ENCODE data around the gene SEC14L5.
A peak's percentile ranks its signal among the peaks of the same experiment; 100 is the strongest.
"Not testable (repeated sequence)": the region's sequence is repeated elsewhere in the genome, so short reads cannot be mapped to it uniquely, and the experiment has no call there.

The SEC14L5 gene

GRCh38 chr16:4931381-4931780, 26.7 kb upstream of the SEC14L5 start:
- no peak for DNase-seq

GRCh38 chr16:4933433-4933832, 24.7 kb upstream of the SEC14L5 start:
- no peak for DNase-seq

- no peak for DNase-seq
Observed at GRCh38 chr16:4933871-4934395, 24.2 kb upstream of the SEC14L5 start.

DNA sequence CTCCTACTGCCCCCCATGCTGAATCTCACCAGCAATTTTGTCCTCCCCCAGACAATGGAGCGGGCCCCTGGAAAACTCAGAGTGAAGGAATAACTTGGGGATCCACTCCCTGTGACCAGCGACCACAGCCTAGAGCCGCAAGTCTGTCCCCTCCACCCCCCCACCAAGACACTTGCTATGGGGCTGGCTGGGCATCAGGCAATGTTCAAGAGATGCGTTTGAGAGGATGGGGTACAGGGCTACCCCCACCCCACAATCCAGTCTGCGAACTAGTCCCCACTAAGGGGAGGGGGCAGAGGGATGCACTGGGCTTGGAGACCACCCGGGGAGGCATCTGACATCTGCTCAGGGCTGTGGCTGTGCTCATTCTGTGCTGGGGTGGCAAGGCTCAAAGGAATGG, 23.5 kb upstream of the SEC14L5 start:
- DNase-seq, result no peak

DNA sequence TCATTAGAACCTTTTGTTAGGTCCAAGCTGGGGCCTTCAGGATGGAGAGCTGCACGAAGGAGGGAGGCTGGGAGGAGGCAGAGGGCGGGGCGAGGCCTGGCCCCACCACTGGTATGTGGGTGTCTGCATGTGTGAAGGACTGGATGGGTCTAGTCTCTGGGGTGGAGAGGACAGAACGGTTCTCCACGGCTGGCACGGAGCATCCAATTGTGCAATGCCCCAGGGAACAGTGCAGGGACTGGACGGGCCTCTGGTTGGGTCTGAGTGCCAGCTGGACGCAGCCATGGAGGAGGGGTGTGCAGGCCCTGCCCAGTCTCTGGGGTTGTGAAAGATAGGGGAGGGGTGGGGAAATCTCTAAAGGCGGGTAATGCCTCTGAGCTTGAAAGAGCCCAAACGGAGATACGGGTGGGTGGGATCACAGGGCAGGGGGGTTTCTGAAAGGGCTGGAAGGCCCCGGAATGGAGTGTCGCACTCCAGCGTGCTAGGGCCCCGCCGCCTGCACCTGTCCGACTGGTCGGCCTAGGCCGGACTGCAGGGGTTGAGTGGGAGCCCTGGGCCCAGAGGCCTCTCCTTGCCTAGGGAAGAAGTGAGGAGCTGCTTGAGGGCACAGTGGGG, 22.8 kb upstream of the SEC14L5 start:
- DNase-seq, result no peak

DNA sequence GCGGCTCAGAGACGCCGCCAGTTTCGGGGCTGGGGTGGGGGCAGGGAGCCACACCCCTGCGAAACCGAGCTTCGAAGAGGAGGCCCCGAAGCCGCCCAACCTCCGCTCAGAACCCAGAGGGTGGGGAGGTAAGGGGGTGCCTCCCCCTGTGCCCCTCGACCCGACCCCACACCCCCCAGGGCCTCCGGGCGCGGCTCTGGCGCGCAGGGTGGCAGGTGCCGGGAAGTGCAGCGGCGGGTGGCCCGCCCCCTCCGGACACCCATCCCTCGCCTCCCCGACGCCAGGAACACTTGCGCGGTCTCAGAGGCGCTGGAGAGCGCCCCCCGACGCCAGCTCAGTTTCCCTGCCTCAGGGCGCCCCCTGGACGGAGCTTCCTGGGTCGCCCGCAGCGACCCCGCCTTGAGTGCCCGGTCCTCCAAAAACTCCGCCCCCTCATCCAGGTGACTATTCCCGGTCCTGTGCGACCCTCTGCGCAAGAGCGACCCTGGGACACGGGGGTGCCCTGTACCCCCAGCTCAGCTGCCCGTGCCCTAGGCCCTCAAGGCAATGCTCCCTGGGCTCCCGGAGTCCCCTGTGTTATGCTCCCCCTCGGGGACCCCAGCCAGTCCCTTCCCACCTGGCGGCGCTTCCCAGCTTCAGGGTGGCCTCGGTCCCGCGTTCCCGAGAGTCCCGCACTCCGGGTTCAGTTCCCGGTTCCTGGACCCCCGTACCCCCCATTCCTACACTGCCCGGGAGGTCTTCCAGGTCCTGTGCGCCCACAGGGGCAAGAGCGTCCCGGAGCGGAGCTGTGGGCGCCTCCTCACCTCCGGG, 21.7 kb upstream of the SEC14L5 start:
- peak in 2 of 3 experiments; percentile 64 to 65 for DNase-seq

DNA sequence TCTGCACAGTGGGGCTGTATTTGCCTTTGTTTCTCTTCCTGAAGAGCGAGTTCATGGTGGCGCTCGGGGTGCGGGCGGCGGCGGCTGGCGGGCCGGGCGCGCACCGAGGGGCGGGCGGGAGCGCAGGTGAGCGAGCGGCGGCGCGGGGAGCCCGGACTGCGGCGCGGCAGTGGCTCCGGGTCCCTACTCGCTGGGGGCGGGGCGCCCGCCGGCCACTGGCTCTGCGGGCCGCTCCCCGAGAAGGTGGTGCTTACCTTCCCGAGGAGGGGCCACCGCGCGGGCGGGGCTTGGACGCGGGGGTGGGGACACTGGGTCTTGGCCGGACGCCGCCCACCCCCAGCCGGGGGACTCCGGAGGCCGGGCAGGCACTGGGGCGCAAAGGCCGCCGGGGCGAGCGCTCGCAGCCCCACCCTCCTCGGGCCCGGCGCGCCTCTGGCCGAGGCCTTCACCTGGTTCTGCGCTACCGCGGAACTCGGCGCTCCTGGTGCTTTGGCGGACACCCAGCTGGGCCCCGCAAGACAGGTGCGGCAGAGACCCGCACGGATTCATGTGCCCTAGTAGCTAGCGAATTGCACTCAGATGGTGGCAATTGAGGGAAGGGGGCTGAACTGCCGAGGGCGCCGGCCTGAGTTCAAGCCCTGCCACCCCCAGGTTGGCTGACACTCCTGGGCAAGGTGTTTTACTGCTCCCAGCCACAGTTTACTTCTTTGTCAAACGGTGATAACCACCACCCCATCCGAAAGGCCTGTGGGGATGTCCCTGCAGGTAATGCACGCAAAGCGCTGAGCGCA, 20.9 kb upstream of the SEC14L5 start, which contains the start of gene PPL:
Gene PPL, minus strand, starts transcription at position 158 of the 791 bp plus-strand sequence. Its CDS starts 103 bp downstream, at position 55.
- peak; percentile 14 to 93 (median 90) for DNase-seq

- no peak for DNase-seq
Observed at GRCh38 chr16:4937782-4938682, 20.1 kb upstream of the SEC14L5 start.

GRCh38 chr16:4938683-4939030, 19.5 kb upstream of the SEC14L5 start:
- DNase-seq, result no peak

- DNase-seq, result peak in 1 of 3 experiments; percentile 10
Observed at GRCh38 chr16:4940719-4941118, 17.4 kb upstream of the SEC14L5 start.

- DNase-seq, result no peak
Observed at GRCh38 chr16:4942481-4942880, 15.6 kb upstream of the SEC14L5 start.

- peak; percentile 1 to 94 (median 91) for DNase-seq
Observed at GRCh38 chr16:4944333-4945281, 13.5 kb upstream of the SEC14L5 start.

GRCh38 chr16:4945560-4946502, 12.3 kb upstream of the SEC14L5 start:
- peak in 1 of 3 experiments; percentile 27 for DNase-seq

GRCh38 chr16:4946917-4947316, 11.2 kb upstream of the SEC14L5 start:
- DNase-seq, result no peak

DNA sequence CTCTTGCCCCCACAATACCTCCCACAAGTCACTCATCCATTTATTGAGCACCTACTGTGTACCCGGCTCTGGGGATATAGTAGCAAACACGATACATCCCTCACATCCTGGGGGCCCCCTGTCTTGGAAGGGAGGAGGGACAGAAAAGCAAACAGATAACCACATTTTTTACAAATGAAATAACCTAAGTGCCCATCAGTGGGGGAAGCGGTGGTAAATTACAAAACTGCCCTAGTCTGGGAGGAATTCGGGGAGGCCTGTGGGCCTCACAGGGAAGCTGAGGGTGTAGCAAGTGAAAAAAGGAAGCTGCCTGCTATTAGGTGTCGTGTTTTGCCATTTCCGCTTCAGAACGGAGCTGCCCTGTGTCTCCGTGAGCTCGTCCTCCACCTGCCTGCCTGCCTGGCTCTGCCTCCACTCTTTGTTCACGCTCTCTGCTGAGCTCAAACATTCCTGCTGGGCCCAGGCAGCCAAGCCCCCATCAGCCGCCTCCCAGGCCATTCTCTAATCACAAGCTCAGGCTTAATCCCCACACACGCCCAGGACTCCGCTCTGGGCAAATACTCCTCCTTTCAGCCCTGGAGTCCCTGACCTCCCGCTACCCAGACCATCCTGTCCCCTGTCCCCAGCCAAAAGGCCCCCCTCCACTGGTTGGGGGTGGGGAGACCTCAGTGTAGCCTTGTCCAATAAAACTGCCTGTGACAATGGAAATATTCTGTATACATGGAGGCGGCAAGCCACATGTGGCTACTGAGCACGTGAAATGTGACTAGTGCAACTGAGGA, 10.2 kb upstream of the SEC14L5 start:
- DNase-seq, result peak in 2 of 3 experiments; percentile 71 to 89

- no peak for DNase-seq
Observed at GRCh38 chr16:4948903-4949766, 9.0 kb upstream of the SEC14L5 start.

DNA sequence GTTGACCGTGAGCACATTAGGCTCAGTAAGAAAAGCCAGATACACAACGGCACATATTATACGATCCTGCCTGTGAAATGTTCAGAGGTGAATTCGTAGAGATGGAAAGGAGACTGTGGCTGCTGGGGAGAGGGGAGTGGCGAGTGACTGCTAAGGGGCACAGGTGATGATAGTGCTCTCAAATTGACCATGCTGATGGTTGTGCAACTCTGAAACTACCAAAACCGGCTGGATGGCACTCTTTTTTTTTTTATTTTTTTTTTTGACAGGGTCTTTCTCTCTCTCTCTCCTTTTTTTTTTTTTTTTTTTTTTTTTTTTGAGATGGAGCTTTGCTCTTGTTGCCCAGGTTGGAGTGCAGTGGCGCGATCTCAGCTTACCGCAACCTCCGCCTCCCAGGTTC, 8.1 kb upstream of the SEC14L5 start:
- no peak for DNase-seq

GRCh38 chr16:4951583-4951982, 6.5 kb upstream of the SEC14L5 start:
- DNase-seq, result not testable (repeated sequence)
